B cell (primary cell): Measurements from ENCODE around the gene RGS2.

Source experiments
- EZH2 ChIP-seq: IDR thresholded peaks from 2 replicates; pipeline ENCODE4 v1.6.1; 2012; ENCODE audit warnings: borderline replicate concordance, low read depth, mild to moderate bottlenecking, moderate library complexity, low read length; ENCODE audit not compliant: insufficient read depth, poor library complexity, severe bottlenecking
- TF ChIP-seq, protein P1 (sequence below): fragments of 200-600 bp; IDR thresholded peaks from one replicate; pipeline ENCODE4 v1.8.0; 2022; ENCODE audit warnings: antibody characterized with exemption, mild to moderate bottlenecking

DNA sequence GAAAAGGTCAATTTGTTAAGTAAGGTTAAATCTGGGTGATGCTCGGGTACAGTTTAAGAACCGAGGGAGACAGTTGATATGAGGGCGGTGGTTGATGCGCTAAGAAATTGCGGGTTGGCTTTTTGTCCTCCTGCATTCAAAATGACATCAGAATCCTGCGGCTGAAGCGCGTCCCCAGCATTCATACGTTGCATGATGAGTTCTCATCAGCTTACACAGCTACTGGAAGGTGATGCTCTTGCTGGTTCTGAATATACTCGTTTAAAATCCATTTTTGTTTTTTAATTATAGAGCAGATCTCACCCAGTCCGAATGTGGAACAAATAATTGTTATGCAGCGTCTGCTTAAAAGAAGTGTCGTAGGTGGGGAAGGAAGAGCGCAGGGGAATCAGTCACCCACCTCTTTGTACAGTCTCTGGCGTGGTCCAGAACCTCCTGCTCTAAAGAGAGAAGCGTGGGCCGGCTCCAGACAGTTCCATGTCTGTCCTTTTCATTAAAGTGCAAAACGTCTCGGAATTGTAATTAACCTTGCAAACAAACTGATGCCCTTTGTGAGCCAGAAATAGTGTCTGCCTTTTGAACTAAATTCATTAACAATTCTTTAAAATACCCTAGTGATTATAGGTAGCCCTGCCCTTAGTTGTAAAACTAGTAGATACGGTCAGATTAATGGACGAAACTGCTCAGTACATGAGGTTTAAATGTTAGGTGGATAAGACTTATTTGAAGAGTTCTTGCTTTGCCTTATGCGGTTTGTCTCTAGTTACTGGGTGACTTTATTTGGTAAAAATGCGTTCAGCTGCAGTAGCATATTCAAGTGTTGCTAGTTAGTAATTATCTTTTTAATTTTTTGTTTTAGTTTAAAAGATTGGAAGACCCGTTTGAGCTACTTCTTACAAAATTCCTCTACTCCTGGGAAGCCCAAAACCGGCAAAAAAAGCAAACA lies 741 bp downstream of the RGS2 start:
- TF ChIP-seq, protein P1, sequence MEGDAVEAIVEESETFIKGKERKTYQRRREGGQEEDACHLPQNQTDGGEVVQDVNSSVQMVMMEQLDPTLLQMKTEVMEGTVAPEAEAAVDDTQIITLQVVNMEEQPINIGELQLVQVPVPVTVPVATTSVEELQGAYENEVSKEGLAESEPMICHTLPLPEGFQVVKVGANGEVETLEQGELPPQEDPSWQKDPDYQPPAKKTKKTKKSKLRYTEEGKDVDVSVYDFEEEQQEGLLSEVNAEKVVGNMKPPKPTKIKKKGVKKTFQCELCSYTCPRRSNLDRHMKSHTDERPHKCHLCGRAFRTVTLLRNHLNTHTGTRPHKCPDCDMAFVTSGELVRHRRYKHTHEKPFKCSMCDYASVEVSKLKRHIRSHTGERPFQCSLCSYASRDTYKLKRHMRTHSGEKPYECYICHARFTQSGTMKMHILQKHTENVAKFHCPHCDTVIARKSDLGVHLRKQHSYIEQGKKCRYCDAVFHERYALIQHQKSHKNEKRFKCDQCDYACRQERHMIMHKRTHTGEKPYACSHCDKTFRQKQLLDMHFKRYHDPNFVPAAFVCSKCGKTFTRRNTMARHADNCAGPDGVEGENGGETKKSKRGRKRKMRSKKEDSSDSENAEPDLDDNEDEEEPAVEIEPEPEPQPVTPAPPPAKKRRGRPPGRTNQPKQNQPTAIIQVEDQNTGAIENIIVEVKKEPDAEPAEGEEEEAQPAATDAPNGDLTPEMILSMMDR: no peak
- TF ChIP-seq EZH2: no peak
